ENCODE data around the gene CFAP61.

CFAP61 gene

DNA sequence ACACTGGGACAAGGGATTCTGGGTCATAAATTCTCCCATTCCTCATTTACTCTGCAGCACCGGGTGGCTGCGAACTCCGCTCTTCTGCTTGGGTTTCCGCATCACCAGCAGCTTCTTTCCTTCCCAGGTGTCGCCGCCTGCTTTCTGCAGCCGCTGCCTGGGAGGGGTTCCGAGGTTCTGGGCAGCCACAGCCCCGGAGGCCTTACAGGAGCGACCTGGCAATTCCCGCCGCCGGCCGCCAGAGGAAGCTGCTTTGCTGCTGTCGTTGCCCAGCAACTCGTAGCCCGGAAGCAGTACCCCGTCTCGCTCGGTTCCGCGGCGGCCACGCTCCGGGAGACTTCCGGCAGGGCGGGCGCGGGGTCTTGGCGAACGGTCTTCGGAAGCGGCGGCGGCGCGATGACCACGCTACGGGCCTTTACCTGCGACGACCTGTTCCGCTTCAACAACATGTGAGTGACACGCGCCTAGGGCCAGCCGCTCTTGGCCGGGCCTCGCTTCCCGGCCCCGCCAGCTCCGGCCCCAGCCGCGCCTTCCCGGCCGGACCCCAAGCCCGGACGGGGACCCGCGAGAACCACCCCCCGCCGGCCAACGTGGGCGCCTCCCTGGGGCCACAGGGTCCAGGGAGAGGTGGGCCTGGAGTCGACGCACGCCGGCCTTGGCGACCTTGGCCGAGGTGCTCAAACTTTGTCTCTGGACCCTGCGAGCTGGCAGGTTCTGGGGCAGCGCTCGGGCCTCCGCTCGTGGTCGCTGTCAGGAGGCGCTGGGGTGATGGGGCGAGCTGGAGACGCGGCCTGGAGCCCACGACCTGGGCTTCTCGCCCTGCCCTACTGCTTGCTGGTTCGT lies 35.1 kb upstream of the CFAP61 start, which contains the start of gene NAA20:
NAA20 (plus strand) TSS at position 362 of the 843 bp plus-strand sequence; CDS start at position 397, 35 bp downstream.
- POLR2A ChIA-PET: interaction anchor here (0.8 to 1.8 kb wide), 7 partner anchors 10 to 268 kb away, joined by 3 to 9 read pairs (median 3); partner anchors contain the start of genes CFAP61 and CRNKL1
- peak within 1 kb of the TSS; percentile 91 for H3K4me3 ChIP-seq (ENCODE audit: low read depth, low read length)
- peaks cover 6 to 24% of the 10 kb centered on the region in 2 experiments; a peak in 2 of 3 replicates for H3K36me3 ChIP-seq (ENCODE audit: control insufficient read depth in 2 of 2, insufficient read depth in 1 of 2, low read length in 2 of 2)
- peak within 1 kb of the TSS; percentile 61 for H3K27ac ChIP-seq (ENCODE audit: extremely low read depth, low read depth, low read length)
- CTCF ChIA-PET: interaction anchor here (0.6 to 2.3 kb wide), 15 partner anchors 8 to 393 kb away, joined by 3 to 11 read pairs (median 3); no protein-coding TSS in a partner anchor
- H3K4me1 ChIP-seq (ENCODE audit: control insufficient read depth, insufficient read depth, low read length): peaks cover 4% of the 10 kb centered on the region; the same call in 1 of the 2 replicates
- no peaks in the 10 kb centered on the region for H3K9me3 ChIP-seq (ENCODE audit: control insufficient read depth, insufficient read depth, low read depth, low read length)
- TF ChIP-seq ZNF76 (tag by site-specific recombination; IDR thresholded peaks at IDR 0.05; ENCODE audit: borderline replicate concordance, low read depth) (peak; percentile 82; the same call in 1 of the 2 replicates), ZFP69B (tag by site-specific recombination; IDR thresholded peaks at IDR 0.05) (no peak), ZNF654 (tag by site-specific recombination; IDR thresholded peaks at IDR 0.05; ENCODE audit: low read depth) (peak; percentile 14; the same call in 1 of the 2 replicates), ZSCAN16 (tag by site-specific recombination; IDR thresholded peaks at IDR 0.05) (0 out of 2 replicates have a peak, but pooled peaks have one; percentile 28), TRIM28 (IDR thresholded peaks at IDR 0.05; ENCODE audit: borderline replicate concordance, low read length) (0 out of 2 replicates have a peak, but pooled peaks have one; percentile 46), ZEB2 (tag by site-specific recombination; IDR thresholded peaks at IDR 0.05) (peak; percentile 85; the same call in 1 of the 2 replicates), ZNF670 (tag by site-specific recombination; IDR thresholded peaks at IDR 0.05; ENCODE audit: low read depth) (no peak), ZNF561 (tag by site-specific recombination; IDR thresholded peaks at IDR 0.05; ENCODE audit: borderline replicate concordance) (peak; percentile 78; the same call in 1 of the 2 replicates), ZNF600 (tag by site-specific recombination; IDR thresholded peaks at IDR 0.05) (peak; percentile 80; the same call in 1 of the 2 replicates), ZXDB (tag by site-specific recombination; IDR thresholded peaks at IDR 0.05) (peak; percentile 76), ZBTB8A (tag by site-specific recombination; IDR thresholded peaks at IDR 0.05) (peak; percentile 35; the same call in 1 of the 2 replicates), BCL11A (tag by site-specific recombination; IDR thresholded peaks at IDR 0.05; ENCODE audit: low read depth) (no peak), PRDM10 (tag by site-specific recombination; IDR thresholded peaks at IDR 0.05) (0 out of 2 replicates have a peak, but pooled peaks have one; percentile 34), ZNF596 (tag by site-specific recombination; IDR thresholded peaks at IDR 0.05) (0 out of 2 replicates have a peak, but pooled peaks have one; percentile 36), ZNF10 (tag by site-specific recombination; IDR thresholded peaks at IDR 0.05) (no peak), OSR2 (tag by site-specific recombination; IDR thresholded peaks at IDR 0.05) (peak; percentile 57), WT1 (tag by site-specific recombination; IDR thresholded peaks at IDR 0.05) (no peak), ZNF501 (tag by site-specific recombination; IDR thresholded peaks at IDR 0.05) (peak; percentile 14; the same call in 1 of the 2 replicates), ZNF311 (tag by site-specific recombination; IDR thresholded peaks at IDR 0.05; ENCODE audit: borderline replicate concordance) (no peak), CTCF (tag by site-specific recombination; IDR thresholded peaks at IDR 0.05) (peak; percentile 91), ZNF580 (tag by site-specific recombination; IDR thresholded peaks at IDR 0.05) (peak; percentile 99), GLIS2 (tag by site-specific recombination; IDR thresholded peaks at IDR 0.05) (peak; percentile 79), ZNF473 (tag by site-specific recombination; IDR thresholded peaks at IDR 0.05) (no peak), ZBTB20 (tag by site-specific recombination; IDR thresholded peaks at IDR 0.05) (peak; percentile 70), ZNF514 (tag by site-specific recombination; IDR thresholded peaks at IDR 0.05) (no peak)
- TF ChIP-seq, protein P1, sequence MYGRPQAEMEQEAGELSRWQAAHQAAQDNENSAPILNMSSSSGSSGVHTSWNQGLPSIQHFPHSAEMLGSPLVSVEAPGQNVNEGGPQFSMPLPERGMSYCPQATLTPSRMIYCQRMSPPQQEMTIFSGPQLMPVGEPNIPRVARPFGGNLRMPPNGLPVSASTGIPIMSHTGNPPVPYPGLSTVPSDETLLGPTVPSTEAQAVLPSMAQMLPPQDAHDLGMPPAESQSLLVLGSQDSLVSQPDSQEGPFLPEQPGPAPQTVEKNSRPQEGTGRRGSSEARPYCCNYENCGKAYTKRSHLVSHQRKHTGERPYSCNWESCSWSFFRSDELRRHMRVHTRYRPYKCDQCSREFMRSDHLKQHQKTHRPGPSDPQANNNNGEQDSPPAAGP (tag by site-specific recombination; IDR thresholded peaks at IDR 0.05): peak; percentile 3; the same call in 1 of the 2 replicates
- TF ChIP-seq, protein P2, sequence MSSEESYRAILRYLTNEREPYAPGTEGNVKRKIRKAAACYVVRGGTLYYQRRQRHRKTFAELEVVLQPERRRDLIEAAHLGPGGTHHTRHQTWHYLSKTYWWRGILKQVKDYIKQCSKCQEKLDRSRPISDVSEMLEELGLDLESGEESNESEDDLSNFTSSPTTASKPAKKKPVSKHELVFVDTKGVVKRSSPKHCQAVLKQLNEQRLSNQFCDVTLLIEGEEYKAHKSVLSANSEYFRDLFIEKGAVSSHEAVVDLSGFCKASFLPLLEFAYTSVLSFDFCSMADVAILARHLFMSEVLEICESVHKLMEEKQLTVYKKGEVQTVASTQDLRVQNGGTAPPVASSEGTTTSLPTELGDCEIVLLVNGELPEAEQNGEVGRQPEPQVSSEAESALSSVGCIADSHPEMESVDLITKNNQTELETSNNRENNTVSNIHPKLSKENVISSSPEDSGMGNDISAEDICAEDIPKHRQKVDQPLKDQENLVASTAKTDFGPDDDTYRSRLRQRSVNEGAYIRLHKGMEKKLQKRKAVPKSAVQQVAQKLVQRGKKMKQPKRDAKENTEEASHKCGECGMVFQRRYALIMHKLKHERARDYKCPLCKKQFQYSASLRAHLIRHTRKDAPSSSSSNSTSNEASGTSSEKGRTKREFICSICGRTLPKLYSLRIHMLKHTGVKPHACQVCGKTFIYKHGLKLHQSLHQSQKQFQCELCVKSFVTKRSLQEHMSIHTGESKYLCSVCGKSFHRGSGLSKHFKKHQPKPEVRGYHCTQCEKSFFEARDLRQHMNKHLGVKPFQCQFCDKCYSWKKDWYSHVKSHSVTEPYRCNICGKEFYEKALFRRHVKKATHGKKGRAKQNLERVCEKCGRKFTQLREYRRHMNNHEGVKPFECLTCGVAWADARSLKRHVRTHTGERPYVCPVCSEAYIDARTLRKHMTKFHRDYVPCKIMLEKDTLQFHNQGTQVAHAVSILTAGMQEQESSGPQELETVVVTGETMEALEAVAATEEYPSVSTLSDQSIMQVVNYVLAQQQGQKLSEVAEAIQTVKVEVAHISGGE (tag by site-specific recombination; conservative IDR thresholded peaks at IDR 0.05; ENCODE audit: low read depth): peak; percentile 99
